NOMO-1 treated with dmso at 0.1 percent for 144 hours (cell line): ENCODE results near the gene SDC4.
A peak's percentile ranks its signal among the peaks of the same experiment; 100 is the strongest.

Experiments used
- DNase-seq: peaks from one replicate; lab custom pipeline; 2025; ENCODE audit not compliant: unreplicated experiment; lab: John Stamatoyannopoulos, UW

SDC4 gene

DNA sequence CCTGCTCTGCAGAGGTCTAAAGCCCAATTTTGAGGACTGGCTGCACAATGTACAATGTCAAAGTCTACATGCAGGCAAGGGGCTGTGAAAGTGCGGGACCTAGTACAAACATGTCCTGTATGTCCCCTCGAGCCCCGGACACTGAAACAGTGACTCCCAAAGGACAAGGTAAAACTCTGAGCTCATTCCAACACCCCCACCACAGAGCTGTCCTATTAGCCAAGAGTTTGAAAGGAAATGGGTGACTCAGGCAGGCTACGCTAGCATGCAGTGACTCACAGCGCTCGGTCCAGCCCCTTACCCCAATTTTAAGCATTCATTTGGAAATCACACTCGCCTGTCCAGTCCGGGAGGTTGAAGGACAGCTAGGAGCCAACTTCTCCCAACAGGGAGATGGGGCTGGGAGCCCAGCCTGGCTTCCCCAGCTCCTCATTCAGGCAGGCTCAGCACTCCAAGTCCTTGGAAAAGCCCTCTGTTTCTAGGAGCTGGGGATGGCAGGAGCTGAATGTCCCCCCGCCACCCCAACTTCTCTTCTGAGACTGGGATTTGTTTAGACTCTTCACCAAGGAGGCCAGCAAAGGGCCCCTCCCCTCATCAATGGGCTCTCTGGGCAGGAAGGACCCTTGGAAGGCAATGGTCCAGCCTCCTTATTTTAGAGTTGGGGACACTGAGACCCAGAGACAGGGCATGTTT lies 3.9 kb downstream of the SDC4 start:
- DNase-seq, result peak; percentile 54

DNA sequence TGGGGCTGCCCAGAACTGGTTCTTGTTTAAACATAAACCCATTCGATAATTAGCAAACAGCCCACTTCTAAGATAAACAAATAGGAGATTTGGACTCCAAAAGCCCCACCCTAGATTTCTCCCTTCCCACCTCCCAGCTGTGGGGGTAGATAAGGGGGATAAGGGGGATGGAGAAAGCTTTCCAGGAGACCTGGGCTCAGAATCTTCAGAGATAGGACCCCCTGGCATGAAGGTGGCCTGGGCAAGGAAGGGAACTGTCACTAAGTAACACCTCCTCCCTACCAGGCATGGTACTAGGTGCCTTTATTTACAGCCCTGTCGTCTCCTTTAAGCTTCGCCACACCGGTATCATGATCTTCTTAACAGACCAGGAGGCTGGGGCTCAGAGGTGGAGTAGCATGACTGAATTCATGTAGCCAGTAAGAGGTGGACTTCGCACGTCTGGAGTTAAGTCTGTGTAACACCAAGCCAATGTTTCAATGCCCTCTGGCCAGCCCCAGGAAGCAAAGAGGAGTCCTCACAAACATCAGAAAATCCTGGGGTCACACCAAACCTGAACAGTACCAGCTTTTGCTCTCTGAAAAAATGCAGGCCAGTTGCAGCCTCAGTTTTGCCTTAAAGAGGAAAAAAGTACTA lies 4.6 kb downstream of the SDC4 start:
- no peak for DNase-seq

DNA sequence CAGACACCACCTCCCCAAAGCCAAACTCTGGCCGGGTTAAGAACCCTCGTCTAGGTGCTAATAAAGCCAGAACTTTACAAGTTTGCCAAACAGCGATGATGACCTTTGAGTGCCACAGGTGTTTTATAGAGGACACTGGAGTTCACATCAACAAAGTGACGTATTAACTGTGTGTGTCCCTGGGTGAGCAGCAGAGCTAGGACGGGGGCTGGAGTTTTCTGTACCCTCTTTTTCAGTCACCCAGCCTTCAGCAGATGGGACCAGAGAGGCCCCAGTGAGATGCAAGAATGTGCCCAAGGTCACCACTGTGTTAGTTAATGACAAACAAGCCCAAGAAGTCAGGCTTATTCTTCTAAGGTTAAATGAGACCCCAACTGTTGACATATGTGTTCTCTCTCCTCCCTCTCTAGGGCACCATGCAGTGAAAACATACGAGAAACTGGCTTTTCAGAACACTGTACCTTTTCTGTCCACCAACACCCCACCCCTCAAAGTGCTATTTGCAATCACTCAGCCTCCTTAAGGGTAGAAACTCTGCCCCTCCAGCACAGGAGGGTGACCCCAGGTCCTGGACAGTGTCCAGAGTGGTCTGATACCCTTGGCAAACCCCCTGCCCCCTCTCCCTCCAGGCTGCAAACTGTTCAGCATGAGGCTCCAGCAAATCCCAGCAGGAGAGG lies 5.2 kb downstream of the SDC4 start:
- DNase-seq, result no peak

DNA sequence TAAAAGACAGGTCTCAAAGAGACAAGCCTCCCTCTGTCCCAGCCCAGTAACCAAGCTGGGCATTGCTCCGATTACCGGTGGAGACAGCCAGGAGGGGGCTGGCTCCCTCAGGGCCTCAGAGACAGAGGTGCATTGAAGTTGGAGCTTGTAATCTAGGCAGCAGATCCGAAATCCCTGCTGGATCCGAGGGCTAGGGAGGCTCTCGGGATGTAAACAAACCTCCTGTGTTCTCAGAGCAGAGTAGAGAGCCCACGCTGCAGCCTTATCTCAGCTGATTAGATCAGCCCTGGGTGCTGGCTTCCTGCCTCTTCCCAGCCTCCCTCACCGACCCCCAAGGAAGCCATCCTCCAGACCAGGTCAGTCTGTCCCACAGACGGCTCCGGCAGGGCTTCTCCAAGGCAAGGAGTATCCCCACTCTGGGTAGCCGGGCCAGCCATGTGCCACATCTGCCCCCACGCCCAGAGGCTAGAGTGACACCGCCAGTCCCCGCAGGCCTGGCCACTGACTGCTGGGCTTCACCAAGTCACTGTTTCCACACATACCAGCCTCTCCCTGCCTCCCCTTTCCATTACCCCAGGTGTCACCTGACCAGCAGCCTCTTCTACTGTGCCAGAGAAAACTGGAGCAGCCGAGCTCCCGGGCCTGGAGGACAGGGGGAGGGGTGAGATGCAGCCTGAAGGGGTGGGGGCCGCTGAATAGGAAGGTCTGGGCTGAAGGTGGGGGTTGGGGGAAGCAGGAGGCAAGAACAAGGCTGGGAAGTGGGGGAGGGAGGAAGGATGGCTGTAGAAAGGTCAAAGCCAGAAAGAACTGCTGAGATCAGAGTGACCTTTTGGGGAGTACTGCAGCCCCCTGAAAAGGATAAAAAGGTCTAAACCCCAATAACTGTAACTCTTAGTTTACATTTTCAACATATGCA lies 6.0 kb downstream of the SDC4 start:
- no peak for DNase-seq

DNA sequence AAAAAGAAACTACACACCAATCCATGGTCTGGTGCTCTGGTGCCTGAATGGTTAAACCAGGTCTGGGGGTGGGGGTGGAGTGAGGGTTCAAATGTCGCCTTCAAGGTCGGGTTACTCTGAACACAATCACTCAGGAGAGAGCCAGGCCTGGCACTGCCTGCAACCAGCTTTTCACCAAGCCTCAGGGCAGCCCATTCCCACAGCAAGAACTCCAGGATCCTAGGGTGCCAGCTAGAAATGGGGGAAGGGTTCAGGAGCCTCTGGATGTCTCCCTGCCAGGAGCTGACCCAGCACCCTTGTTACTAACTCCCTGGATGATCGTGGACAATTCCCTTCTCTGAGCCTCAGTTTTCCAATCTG lies 6.7 kb downstream of the SDC4 start:
- DNase-seq, result no peak

DNA sequence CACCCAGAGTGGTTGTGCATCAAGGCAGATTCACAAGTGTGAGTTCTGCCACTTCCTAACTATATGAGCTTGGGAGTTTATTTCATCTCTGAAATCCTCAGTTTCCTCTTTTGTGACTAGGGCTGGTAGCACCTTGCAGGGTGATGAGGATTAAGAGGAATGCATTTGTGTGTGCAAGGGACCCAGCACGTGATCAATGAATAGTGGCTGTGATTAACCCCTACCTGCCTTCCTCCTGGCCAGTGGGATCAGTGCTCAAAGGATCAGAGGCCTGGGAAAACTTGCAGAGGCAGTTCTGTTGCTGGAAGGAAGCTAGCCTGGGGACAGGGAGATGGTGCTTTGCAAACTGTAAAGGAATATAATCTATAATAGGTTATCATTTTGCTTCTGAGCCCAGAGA lies 7.3 kb downstream of the SDC4 start:
- no peak for DNase-seq

- DNase-seq, result no peak
Observed at GRCh38 chr20:45340236-45340847, 7.9 kb downstream of the SDC4 start.

DNA sequence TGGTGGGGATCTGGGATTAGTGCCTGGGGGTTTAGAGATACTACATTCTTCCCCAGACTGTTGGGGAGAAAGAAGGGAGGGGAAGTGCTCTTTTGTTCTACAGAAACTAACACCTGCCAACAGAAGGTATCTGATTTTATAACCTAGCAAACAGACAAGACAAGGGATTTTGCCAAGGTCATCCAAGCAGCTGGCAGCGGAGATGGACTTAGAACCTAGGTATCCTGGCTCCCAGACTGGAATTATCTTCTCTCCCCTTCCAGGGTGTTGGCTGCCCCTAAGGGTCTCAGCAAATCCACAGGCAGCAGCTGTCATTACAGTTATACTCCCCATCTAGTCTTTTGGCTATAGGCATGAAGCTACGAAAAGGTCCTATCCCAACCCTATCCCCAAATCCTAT lies 8.4 kb downstream of the SDC4 start:
- no peak for DNase-seq

- DNase-seq, result no peak
Observed at GRCh38 chr20:45339084-45339483, 9.1 kb downstream of the SDC4 start.

- DNase-seq, result no peak
Observed at GRCh38 chr20:45338121-45339030, 9.8 kb downstream of the SDC4 start.

DNA sequence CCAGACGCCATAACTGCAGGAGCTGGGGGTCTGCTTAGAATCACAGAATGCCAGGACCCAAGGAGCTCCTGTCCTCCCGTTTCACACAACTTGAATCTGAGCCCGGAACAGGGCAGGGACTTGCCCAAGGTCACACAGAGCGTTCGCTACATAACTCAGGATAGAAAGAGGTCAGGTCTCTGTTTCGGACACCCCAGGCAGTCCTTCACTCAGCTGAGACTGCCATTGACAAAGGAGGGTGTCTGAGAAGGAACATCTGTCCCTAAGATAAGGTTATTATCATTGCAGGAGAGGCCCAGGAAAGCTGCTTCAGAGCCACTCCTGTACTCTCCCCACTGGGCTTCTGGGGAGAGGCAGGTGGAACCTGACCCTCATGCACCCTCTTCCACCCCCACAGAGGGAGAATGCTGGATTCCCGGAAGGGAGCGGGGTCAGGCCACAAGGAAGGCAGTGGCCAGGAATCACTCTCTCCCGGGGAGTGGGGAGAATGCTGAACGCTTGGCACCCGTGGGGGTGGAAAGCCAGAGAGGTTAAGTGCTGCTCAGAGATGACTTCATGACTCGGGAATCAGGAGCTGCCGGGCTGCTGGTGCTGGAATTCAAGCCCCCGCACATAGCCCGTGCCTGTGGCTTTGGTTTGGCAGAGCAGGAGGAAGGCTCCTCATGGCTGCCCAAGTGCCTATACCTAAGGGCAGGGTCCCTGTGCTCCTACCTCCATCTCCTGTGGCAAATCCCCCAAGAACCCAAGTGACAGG lies 10.7 kb downstream of the SDC4 start:
- no peak for DNase-seq

- no peak for DNase-seq
Observed at GRCh38 chr20:45336530-45337366, 11.5 kb downstream of the SDC4 start.

GRCh38 chr20:45330476-45330875 lies 17.7 kb downstream of the SDC4 start:
- DNase-seq, result no peak

- DNase-seq, result no peak
Observed at GRCh38 chr20:45329497-45330319, 18.5 kb downstream of the SDC4 start.

- no peak for DNase-seq
Observed at GRCh38 chr20:45328451-45328850, 19.8 kb downstream of the SDC4 start.

DNA sequence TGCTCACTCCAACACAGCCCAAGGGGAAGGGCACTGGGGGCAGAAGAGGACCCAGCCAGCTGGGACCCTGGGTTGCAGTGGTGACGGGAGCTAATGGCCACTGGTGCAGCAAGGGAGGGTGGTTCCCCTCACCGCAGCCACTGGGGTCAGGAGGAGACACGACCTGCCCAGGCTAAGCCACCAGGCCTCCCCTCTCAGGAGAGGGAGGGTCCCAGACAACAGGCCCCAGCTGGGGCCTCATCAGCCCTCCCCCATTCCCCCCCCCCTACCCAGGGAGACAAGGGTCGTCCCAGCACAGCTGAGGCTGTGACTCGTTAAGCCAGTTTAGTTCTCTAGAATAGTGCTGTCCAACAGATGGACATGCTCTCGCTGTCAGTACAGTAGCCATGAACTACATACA lies 22.9 kb downstream of the SDC4 start:
- DNase-seq, result no peak

DNA sequence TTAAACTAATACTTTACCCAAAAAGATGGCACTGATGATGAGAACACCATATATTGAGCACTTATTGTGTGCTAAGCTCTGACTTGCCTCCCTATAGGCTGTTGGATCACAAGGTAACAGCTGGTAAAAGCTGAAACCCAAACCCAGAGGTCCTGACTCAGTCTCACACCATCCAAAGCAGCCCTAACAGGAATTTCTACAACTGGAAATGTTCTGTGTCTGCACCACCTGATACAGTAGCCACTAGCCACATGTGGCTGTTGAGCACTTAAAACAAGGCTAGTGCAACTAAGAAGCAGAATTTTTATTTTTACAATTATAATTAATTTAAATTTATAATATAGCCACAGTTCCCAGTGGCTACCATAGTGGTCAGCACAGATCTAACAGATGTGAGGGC lies 24.5 kb downstream of the SDC4 start:
- DNase-seq, result no peak
